ENCODE results near the gene LMBR1. TPM values are rescaled to one million over a fixed set of nuclear protein-coding genes. Genes with fewer than 3 reads are reported as not detected.
"Not testable (repeated sequence)": the region's sequence is repeated elsewhere in the genome, so short reads cannot be mapped to it uniquely, and the experiment has no call there.

The LMBR1 gene
- total and polyA plus RNA-seq, 4 experiments from 2014 or later: 35.3 to 97.4 (median 55.2) TPM

GRCh38 chr7:156903232-156903909 is 10.4 kb upstream of the LMBR1 start:
- Mint-ChIP-seq H3K27ac (peak overlapping the region; percentile 8 to 79 (median 59)), H3K4me3 (peak overlapping the region in 4 of 8 donors; percentile 39 to 61 (median 49)), H3K4me1 (peaks cover 7 to 13% (median 10%) of the 10 kb centered on the region in 4 donors), H3K36me3 (no peaks in the 10 kb centered on the region), H3K27me3 (peaks cover 0 to 4% of the 10 kb centered on the region in 2 donors), H3K9me3 (no peaks in the 10 kb centered on the region)
- DNase-seq: peak; percentile 29 to 67 (median 37)
- intact Hi-C loops (cut with micrococcal nuclease): no loop called here
- Histone ChIP-seq H3K36me3 (ENCODE audit: insufficient read depth, low read length) (no peaks in the 10 kb centered on the region), H3K9me3 (ENCODE audit: control insufficient read depth in 1 of 2, low read length in 2 of 2) (no peaks in the 10 kb centered on the region), H3K4me3 (ENCODE audit: low read length in 2 of 2) (no peak overlapping the region), H3K27me3 (ENCODE audit: insufficient read depth, low read length) (no peaks in the 10 kb centered on the region), H3K27ac (ENCODE audit: low read depth, low read length) (no peak overlapping the region), H3K4me1 (ENCODE audit: insufficient read depth, low read length) (peaks cover 13% of the 10 kb centered on the region)
- POLR2A ChIA-PET (ENCODE audit: partially characterized antibody): interaction anchor here (2.2 kb wide), 1 partner anchor 10 kb away, joined by 12 read pairs; the partner anchor contains the start of gene LMBR1
- CTCF ChIA-PET (ENCODE audit: partially characterized antibody): interaction anchor here (2.1 kb wide), 1 partner anchor 436 kb away, joined by 4 read pairs; no protein-coding TSS in a partner anchor

- H3K4me1 Mint-ChIP-seq: peaks cover 10 to 32% (median 15%) of the 10 kb centered on the region in 4 donors
- intact Hi-C loops (cut with micrococcal nuclease); H3K36me3 ChIP-seq (ENCODE audit: insufficient read depth, low read length); H3K9me3 Mint-ChIP-seq; H3K27me3 Mint-ChIP-seq; H3K9me3 ChIP-seq (ENCODE audit: control insufficient read depth in 1 of 2, low read length in 2 of 2); H3K27ac ChIP-seq (ENCODE audit: low read depth, low read length); POLR2A ChIA-PET (ENCODE audit: partially characterized antibody); H3K4me3 ChIP-seq (ENCODE audit: low read length in 2 of 2); H3K27ac Mint-ChIP-seq; CTCF ChIA-PET (ENCODE audit: partially characterized antibody); DNase-seq; H3K4me3 Mint-ChIP-seq; H3K27me3 ChIP-seq (ENCODE audit: insufficient read depth, low read length); H3K36me3 Mint-ChIP-seq: not testable (repeated sequence)
- peaks cover 16% of the 10 kb centered on the region for H3K4me1 ChIP-seq (ENCODE audit: insufficient read depth, low read length)
Measured at GRCh38 chr7:156900093-156900492, 7.1 kb upstream of the LMBR1 start.

GRCh38 chr7:156898938-156899337 is 6.0 kb upstream of the LMBR1 start:
- POLR2A ChIA-PET (ENCODE audit: partially characterized antibody): no interaction called here
- peaks cover 0 to 4% of the 10 kb centered on the region in 2 donors for H3K27me3 Mint-ChIP-seq
- no peaks in the 10 kb centered on the region for H3K36me3 Mint-ChIP-seq

GRCh38 chr7:156897673-156898072 is 4.7 kb upstream of the LMBR1 start:
- H3K27me3 ChIP-seq (ENCODE audit: insufficient read depth, low read length): no peaks in the 10 kb centered on the region
- intact Hi-C loops (cut with micrococcal nuclease): loop anchor here (10.0 kb wide), 1 partner anchor 1893 kb away; the partner anchor contains the start of gene PAXIP1
- Mint-ChIP-seq H3K27ac (peak overlapping the region in 1 of 7 donors; percentile 3), H3K4me3 (no peak overlapping the region), H3K9me3 (no peaks in the 10 kb centered on the region), H3K36me3 (no peaks in the 10 kb centered on the region), H3K27me3 (peaks cover 0 to 4% of the 10 kb centered on the region in 2 donors), H3K4me1 (peaks cover 7 to 37% (median 16%) of the 10 kb centered on the region in 4 donors)
- ChIA-PET CTCF (ENCODE audit: partially characterized antibody) (no interaction called here), POLR2A (ENCODE audit: partially characterized antibody) (no interaction called here)
- no peaks in the 10 kb centered on the region for H3K9me3 ChIP-seq (ENCODE audit: control insufficient read depth in 1 of 2, low read length in 2 of 2)
- H3K36me3 ChIP-seq (ENCODE audit: insufficient read depth, low read length): no peaks in the 10 kb centered on the region
- H3K4me1 ChIP-seq (ENCODE audit: insufficient read depth, low read length): peaks cover 18% of the 10 kb centered on the region
- no peak for DNase-seq
- H3K4me3 ChIP-seq (ENCODE audit: low read length in 2 of 2): no peak overlapping the region
- H3K27ac ChIP-seq (ENCODE audit: low read depth, low read length): no peak overlapping the region

More at GRCh38 chr7:156898938-156899337, 6.0 kb upstream of the LMBR1 start:
- Mint-ChIP-seq H3K4me3 (no peak overlapping the region), H3K9me3 (no peaks in the 10 kb centered on the region), H3K4me1 (peaks cover 14 to 40% (median 23%) of the 10 kb centered on the region in 4 donors), H3K27ac (peak overlapping the region in 1 of 7 donors; percentile 29)
- Histone ChIP-seq H3K36me3 (ENCODE audit: insufficient read depth, low read length) (no peaks in the 10 kb centered on the region), H3K4me1 (ENCODE audit: insufficient read depth, low read length) (peaks cover 22% of the 10 kb centered on the region), H3K27ac (ENCODE audit: low read depth, low read length) (no peak overlapping the region), H3K27me3 (ENCODE audit: insufficient read depth, low read length) (no peaks in the 10 kb centered on the region), H3K4me3 (ENCODE audit: low read length in 2 of 2) (no peak overlapping the region), H3K9me3 (ENCODE audit: control insufficient read depth in 1 of 2, low read length in 2 of 2) (no peaks in the 10 kb centered on the region)
- intact Hi-C loops (cut with micrococcal nuclease): loop anchor here (10.0 kb wide), 1 partner anchor 1894 kb away; the partner anchor contains the start of gene PAXIP1
- no peak for DNase-seq
- CTCF ChIA-PET (ENCODE audit: partially characterized antibody): interaction anchor here (0.8 kb wide), 1 partner anchor 12 kb away, joined by 3 read pairs; no protein-coding TSS in a partner anchor

GRCh38 chr7:156896388-156897022 is 3.5 kb upstream of the LMBR1 start:
- Mint-ChIP-seq H3K27me3 (peaks cover 0 to 2% of the 10 kb centered on the region in 2 donors), H3K27ac (peak overlapping the region in 4 of 7 donors; percentile 1 to 57 (median 49)), H3K36me3 (peaks cover 0 to 5% of the 10 kb centered on the region in 2 donors), H3K4me1 (peaks cover 12 to 43% (median 22%) of the 10 kb centered on the region in 4 donors), H3K4me3 (no peak overlapping the region), H3K9me3 (no peaks in the 10 kb centered on the region)
- Histone ChIP-seq H3K27ac (ENCODE audit: low read depth, low read length) (no peak overlapping the region), H3K4me3 (ENCODE audit: low read length in 2 of 2) (no peak overlapping the region), H3K27me3 (ENCODE audit: insufficient read depth, low read length) (no peaks in the 10 kb centered on the region), H3K9me3 (ENCODE audit: control insufficient read depth in 1 of 2, low read length in 2 of 2) (no peaks in the 10 kb centered on the region), H3K36me3 (ENCODE audit: insufficient read depth, low read length) (no peaks in the 10 kb centered on the region), H3K4me1 (ENCODE audit: insufficient read depth, low read length) (peaks cover 24% of the 10 kb centered on the region)
- ChIA-PET CTCF (ENCODE audit: partially characterized antibody) (no interaction called here), POLR2A (ENCODE audit: partially characterized antibody) (no interaction called here)
- intact Hi-C loops (cut with micrococcal nuclease): loop anchor here (10.0 kb wide), 1 partner anchor 1892 kb away; the partner anchor contains the start of gene PAXIP1
- no peak for DNase-seq

- intact Hi-C loops (cut with micrococcal nuclease): loop anchor here (10.0 kb wide), 1 partner anchor 1890 kb away; the partner anchor contains the start of gene PAXIP1
- Mint-ChIP-seq H3K36me3 (peaks cover 0 to 7% of the 10 kb centered on the region in 2 donors), H3K27me3 (no peaks in the 10 kb centered on the region), H3K4me1 (peaks cover 15 to 54% (median 30%) of the 10 kb centered on the region in 4 donors), H3K4me3 (peak overlapping the region in 5 of 8 donors; percentile 13 to 70 (median 26)), H3K27ac (peak overlapping the region; percentile 15 to 92 (median 57)), H3K9me3 (no peaks in the 10 kb centered on the region)
- POLR2A ChIA-PET (ENCODE audit: partially characterized antibody): no interaction called here
- no peak for DNase-seq
- H3K4me3 ChIP-seq (ENCODE audit: low read length in 2 of 2): no peak overlapping the region
- CTCF ChIA-PET (ENCODE audit: partially characterized antibody): no interaction called here
- H3K27ac ChIP-seq (ENCODE audit: low read depth, low read length): no peak overlapping the region
- no peaks in the 10 kb centered on the region for H3K36me3 ChIP-seq (ENCODE audit: insufficient read depth, low read length)
- no peaks in the 10 kb centered on the region for H3K9me3 ChIP-seq (ENCODE audit: control insufficient read depth in 1 of 2, low read length in 2 of 2)
- H3K27me3 ChIP-seq (ENCODE audit: insufficient read depth, low read length): no peaks in the 10 kb centered on the region
- peaks cover 31% of the 10 kb centered on the region for H3K4me1 ChIP-seq (ENCODE audit: insufficient read depth, low read length)
Measured at GRCh38 chr7:156895024-156895780, 2.2 kb upstream of the LMBR1 start.

Data from CD4-positive, alpha-beta memory T cell (primary cell).